NCI-H345 (cell line): ENCODE data around the gene LCLAT1.

Experiments
- DNase-seq: peaks from one replicate; lab custom pipeline; 2025; lab: John Stamatoyannopoulos, UW

LCLAT1 gene

DNA sequence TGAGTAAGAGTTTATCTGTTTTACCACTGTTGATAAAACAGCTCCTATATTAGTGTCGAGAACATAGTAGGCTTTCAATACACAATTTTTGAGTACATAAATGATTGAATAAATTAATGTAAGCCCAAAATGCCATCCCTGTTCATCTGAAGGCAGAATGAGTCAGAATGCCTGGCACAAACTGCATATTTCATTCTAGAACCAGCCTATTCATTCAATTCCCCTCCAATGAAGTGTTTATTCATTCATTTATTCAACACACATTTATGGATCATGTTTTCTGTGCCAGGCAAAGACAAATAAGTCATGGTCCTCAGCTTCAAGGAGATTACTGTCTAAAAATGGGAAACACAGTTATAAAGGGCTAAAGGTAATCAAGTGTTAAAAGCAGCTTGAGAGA lies 22.8 kb upstream of the LCLAT1 start:
- DNase-seq = no peak

DNA sequence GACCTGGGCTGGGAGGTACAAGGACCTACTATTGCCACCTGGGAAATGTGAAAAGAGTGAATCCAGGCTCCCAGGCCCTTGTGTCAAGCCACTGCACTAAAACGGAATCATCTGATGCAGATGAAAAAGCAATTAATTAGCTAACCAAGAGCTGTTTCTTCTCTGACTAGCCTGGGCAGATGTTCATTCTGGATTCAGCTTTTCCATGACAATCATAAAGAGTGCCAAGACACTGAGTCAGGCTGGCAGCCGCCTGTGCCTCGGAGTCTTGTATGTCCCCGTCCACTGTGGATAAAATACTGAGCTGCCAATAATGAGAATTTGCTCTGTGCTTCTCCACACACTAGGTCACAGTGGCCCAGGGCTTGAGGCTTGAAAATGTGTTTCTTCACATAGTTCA lies 21.7 kb upstream of the LCLAT1 start:
- no peak for DNase-seq

DNA sequence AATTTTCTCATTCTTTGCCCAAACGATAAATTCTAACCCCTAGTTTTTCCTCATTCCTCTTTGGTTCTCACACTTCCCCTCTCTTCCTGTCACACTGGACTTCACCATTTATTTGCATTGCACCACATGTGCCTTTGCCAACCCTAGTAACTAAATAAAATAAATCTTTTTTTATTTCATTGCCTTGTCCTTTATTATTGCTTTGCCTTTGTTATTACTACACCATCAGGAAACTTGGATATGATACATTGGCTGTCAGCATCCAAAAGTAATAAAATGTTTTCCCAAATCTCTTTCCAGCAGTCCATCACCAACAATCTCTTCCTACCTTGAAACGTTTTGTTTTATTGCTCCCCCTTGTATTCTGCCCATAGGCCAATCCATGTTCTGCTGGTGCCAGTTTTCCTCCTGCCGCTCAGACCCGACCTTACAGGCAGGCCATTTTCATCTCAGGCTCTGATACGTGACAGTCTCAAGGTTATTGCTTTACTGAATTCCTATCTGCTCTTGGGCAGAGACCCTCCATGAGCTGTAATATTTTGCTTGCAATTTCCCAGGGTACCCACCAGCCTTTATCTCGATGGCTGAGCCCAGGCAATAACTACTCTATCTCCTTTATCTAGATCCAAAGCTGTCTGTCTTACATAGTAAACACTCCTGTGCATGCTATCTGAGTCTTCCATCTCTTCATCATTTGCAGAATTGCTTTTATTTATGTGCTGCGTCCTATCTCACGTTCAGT lies 19.3 kb upstream of the LCLAT1 start:
- DNase-seq = no peak

DNA sequence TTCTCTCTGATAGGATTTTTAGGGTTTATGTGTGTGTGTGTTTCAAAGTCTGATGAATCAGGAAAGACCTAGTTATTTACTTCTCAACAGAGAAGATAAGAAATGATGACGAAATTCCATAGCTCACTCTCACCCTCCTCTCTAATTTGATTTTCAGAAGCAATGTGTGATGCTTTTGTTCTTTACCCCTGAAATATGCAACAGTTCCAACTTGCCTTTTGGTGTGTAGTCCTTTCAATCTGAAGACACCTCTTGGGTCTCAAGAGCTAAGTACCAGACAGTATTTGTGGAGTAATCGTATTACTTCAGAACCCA lies 18.7 kb upstream of the LCLAT1 start:
- DNase-seq = no peak

DNA sequence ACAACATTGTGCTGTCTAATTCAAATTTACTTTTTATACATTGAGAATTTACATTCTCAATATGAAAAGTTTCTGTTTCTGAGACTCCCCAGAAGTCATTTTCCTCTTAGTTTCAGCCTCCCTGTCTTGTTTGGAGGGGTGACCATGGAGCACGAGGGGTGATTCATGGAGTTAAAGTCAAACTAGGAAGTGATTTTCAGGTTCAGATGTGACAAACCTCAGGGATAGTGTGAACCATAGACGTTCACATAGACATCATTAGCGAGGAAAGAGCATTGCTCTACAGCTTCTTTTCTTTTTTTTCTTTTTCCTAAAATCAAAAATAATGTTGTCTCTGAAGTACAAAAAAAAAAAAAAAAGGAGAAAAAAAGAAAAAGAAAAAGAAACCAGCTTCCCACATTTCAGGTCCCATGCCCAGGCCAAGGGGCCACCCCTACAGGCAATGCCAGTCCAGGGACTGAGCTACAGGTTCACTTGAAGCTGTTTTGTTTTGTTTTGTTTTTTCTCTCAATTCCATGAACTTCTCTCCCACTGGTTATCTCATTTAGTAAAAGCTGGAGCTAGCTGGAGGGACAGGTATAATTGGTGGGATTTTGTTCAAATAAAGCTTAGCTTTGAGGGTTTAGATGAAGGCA lies 18.1 kb upstream of the LCLAT1 start:
- DNase-seq = no peak

DNA sequence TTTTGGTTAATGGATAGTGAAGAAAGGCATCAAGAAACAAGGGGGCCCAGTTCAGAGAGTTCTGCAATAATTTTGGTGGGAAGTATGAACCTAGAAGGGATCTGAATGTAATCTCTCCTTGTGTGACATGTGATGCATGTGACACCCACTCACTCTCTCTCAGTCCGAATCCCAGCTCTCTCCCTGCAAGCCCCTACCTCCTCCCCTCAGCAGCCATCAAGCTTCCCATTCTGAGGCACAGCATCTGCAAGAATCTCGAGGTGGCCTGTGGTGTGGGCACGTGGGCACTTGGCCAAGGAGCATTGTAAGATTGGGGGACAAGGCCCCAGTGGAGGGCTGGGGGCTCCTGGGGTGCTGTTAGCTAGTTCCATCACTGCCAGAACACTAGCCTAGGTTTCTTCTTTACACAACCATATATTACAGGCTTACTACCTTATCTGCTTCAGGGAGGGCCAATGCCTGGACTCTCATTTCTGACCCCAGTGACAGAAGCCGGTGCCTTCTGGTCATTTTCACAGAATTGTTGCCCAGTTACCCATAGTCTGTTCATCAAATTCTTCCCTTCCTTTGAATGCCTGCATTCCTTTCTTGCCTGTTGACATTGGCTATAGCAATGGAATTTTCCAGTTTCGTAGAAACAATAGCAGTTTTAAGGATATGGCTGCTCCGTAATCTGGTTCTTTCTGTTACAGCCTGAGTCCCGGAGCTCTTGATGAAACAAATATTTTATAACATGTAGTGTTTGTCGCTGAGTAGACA lies 13.3 kb upstream of the LCLAT1 start:
- DNase-seq = no peak

DNA sequence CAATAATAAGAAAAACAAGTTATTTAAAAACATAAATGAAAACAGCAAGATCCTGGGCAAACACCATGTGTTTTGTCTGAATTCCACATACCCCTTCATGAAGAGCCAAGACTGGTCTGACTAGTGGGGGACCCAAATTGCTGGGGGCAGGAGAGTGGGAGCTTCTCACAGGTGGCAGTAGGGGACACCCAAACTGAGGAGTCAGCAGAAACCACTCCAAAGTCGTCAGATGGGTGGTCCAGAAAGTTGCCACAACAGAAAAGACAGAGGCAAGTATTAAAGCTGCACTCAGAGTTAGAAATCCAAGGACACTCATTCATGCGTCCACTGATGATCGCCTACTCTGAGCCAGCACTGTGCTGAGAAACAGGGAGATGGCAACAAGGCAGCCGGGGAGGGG lies 12.3 kb upstream of the LCLAT1 start:
- no peak for DNase-seq

DNA sequence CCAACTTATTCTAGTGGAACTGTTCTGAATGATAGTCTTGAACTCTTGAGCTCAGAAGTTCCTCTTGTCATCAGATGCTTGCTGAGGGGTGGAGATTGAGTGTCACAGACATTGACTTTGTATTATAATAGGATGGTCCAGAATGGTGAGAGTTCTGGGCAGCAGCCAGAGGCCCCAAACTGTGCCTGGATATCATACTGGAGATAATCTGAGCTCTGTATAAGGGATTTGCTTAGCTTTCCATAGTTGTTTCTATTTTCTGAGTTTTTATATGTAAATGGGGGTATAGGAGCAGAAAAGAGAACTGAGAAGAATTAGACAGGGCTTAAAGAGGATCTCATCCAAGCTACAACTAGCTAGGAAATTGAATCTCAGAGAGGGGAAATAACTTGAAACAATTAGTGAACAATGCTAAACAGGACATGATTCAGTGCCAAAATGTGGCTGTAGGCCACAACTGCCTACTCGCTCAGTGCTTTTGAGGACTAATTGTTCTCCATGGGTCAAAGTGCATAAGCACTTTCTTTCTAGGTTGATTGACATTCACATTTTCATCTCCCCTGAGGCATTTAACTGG lies 10.1 kb upstream of the LCLAT1 start:
- DNase-seq = no peak

DNA sequence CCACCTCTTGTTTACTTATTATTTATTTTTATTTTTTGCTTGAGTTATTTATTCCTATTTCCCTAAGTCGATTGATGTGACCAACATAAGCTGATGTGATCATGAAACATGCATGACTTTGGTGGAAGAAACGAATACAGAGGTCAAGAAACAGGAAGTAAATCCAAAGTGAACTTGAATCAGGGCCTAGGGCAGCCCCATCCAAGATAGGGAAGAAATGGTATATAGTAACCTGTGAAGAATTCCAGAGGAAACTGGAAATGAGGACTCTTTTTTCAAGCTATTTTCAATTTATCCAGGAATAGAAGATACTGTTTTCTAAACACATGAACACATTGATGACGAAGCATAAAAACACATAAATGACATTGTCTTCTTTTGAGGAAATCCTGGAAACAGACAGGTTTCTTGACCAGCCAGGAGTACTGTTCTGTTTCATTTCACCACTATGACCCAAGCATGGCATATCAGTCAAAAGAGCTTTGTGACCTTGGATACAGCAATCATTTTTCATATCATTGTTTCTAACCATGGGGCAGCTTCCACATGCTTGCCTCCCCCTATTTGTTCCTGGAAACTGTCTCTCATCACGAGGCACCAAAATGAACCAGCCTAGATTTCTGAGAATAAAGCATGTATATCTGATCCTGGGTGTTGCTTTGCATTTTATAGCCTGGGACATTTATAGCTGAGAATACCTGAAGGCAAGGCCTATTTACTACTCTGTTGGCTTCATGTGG lies 9.1 kb upstream of the LCLAT1 start:
- DNase-seq = no peak

DNA sequence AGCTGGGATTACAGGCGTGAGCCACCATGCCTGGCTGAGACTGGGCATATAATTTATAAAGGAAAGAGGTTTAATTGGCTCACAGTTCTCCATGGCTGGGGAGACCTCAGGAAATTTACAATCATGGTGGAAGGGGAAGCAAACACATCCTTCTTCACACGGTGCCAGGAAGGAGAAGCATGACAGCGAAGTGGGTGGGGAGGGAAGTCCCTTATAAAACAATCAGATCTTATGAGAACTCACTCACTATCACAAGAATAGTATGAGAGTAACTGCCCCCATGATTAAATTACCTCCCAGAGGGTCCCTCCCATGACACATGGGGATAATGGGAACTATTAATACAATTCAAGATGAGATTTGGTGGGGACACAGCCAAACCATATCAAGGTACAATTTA lies 7.8 kb upstream of the LCLAT1 start:
- DNase-seq = no peak

DNA sequence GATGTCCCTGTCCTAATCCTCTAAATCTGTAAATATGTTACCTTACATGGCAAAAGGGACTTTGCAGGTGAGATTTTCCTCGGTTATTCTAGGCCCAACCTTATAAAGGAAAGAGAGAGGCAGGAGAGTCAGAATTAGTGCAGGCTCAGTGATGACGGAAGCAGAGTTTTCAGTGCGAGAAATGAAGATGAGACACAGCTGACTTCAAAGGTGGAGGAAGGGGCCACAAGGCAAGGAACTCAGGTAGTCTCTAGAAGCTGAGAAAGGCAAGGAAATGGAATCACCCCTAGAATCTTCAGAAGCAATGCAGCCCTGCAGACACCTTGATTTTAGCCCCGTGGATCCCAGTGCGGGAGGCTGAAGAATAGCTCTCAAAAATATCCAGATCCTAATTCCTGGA lies 7.2 kb upstream of the LCLAT1 start:
- DNase-seq = no peak

DNA sequence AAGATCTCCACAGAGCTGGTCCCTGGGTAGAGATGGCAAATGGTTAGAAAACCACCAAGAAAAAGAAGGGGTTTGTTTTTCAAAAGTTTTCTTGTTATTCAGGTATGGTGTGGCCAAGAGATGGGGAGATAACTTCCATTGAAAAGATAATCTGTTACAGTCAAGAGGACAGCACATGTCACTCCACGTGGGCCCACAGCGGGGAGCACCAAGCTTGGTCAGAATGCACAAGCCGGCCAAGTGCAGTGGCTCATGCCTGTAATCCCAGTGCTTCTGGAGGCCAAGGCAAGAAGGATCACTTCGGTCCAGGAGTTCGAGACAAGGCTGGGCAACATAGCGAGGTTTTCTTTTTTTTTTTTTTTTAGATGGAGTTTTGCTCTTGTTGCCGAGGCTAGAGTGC lies 6.0 kb upstream of the LCLAT1 start:
- no peak for DNase-seq

DNA sequence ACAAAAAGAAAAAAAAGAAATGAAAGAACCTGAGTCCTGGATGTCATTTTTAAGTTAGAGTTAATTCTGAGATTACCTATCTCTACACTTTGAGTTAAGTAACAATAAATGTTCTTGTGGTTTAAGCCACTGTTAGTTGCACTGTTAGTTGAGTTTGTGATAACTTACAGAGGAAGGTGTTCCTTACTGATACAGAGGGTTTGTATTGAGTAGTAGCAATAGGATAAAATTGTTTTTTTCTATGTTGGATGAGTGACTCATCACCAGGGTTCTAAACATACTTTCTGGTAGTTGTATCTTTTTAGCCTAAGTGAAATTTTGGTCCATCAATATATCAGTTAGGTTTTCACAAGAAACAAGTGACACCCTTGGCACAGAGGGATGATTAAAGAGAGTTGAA lies 4.0 kb upstream of the LCLAT1 start:
- DNase-seq = no peak

DNA sequence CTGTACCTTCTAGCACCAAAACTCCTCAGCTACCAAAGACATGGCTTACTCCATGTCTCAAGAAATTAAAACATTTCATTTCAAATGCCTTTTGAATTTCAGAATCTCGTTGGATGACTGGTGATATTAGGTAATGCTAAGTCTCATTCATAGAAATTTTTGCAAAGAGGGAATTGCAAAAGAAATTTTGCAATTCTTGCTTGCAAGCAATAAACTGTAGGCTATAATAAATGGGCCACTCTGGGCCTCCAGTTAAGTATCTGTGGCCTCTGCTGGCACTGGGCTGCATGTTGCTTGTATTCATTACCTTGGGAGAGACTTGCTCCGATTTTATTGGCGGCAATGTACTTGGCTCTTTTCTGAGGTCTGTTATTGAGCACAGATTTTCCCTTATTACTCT lies 2.8 kb upstream of the LCLAT1 start:
- DNase-seq = no peak

DNA sequence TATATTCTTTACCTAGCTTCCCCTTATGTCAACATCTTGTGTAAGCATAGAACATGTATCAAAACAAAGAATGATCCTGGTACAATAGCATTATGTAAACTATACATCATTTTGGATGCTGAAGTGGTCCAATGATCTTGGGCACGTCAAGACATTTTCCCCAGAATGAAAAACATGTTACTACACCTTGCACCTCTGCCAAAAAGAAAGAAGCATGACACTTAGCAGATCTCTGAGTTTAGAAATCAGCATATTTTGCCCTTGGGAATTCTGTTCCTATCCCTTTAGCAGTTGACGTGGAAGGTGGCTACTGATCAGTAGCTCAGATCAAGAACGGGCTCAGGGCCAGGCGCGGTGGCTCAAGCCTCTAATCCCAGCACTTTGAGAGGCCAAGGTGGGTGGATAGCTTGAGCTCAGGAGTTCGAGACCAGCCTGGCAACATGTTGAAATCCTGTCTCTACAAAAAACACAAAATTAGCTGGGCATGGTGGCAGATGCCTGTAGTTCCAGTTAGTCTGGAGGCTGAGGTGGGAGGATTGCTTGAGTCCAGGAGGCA lies 1.7 kb upstream of the LCLAT1 start:
- DNase-seq = no peak

DNA sequence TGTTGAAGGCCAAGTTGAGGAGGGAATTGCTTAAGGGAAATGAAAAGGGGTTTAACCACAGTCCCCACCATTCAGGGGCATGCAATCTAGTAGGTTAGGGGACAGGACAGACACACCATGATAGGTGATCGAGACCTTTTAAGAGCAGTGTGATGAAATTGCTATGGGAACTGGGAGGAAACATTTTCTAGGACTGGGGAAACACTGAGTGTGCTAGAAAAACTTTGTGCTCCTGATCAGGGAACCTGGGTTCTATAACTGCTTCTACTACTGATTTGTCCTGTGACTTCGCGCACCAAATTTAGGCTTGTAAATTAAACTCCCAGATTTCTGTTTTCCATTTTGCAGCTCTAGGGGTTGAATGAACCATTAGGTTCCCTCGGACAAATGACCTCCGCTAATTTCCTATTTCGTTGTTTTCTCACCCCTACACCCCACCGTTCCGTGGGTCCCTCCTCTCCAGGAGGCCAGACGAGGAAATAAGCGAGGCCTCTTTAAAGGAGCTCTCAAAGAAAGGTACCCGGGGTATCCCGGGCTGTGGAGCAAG lies 371 bp upstream of the LCLAT1 start:
- no peak for DNase-seq

DNA sequence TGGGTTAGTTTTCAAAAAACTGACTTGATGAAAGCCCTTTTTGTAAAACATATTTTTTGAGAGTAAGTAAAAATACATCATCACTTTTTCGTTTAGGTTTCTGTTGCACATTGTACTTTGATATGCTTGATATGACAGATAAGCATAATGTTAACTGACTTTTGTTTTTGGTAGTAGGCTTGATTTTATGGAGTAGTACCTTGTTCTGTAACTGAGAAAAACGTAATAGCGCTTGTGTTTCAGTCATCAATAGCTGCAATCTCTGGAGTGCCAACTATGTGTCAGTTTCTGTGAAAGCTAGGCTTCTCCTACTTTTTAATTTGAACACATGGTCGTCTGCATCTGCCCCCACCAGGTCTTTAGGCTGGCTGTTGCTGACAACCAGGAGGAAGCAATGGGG lies 1.3 kb downstream of the LCLAT1 start:
- DNase-seq = no peak

DNA sequence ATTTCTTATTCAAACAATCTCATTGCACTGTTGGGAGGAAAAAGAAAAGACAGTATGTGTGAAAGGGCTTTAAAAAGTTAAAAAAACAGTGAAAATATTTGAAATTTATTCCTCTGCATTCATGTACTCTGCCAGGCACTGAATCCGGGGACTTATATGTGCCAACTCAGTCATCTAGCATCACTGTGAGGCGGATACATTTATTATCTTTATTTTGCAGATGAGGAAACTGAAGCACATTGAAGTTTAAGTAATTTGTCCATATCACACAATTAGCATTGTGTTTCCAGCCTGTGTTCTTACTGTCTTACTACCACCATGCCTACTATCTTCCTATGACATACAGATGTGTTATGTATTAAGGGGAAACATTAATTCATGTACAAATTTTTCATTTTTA lies 1.8 kb downstream of the LCLAT1 start:
- no peak for DNase-seq

DNA sequence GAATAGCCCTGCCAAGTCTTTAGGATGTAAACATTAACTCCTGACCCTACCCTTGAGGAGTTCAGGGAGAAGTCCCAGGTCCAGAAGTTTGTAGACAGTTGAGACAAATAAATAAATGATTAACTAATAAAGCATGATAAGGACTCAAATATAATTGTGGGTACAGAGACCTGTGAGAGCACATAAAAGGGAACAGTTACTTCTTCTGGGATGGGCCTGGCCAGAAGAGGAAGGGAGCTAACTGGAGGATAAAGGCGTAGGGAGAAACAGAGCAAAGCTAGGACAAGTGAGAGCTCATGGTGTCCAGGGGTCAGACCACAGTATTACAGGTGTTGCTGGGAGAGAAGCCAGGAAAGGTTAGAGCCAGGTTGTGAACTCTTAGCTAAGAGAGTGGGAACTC lies 3.0 kb downstream of the LCLAT1 start:
- no peak for DNase-seq

DNA sequence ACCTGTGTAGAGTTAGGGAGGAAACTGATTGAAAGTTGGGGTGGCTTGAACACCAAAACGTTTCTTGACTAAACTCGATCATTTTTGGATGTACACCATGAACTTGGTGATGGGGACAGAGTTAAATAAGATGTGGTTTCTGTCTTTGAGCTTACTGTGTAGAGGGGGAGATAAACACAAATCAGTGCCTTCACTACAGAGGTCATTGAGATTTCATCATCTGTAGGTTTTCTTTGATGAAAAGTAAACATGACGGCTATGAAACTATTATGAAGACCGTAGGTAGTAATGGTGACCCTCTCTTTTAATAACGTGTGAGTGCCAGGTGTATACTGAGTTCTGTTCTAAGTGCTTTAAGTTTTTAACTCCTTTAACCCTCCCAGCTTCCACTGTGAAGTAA lies 6.5 kb downstream of the LCLAT1 start:
- no peak for DNase-seq

DNA sequence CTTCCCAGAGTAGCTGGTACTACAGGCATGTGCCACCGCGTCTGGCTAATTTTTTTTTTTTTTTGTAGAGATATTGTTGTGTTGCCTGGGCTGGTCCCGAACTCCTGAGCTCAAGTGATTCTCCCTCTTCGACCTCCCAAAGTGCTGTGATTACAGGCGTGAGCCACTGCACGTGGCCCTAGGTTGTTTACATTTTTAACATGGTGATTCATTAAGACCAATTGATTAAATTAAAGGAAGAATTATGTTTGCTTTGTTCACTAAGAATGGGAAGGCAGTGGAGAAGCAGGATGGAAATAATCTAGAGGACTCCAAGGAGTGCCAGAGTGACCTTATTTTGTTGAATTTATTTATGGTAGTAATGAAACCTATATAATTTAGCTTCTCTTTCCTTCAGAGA lies 7.5 kb downstream of the LCLAT1 start:
- DNase-seq = no peak
